ENCODE measurements around the gene USP14.

- TF ChIP-seq, protein P1, sequence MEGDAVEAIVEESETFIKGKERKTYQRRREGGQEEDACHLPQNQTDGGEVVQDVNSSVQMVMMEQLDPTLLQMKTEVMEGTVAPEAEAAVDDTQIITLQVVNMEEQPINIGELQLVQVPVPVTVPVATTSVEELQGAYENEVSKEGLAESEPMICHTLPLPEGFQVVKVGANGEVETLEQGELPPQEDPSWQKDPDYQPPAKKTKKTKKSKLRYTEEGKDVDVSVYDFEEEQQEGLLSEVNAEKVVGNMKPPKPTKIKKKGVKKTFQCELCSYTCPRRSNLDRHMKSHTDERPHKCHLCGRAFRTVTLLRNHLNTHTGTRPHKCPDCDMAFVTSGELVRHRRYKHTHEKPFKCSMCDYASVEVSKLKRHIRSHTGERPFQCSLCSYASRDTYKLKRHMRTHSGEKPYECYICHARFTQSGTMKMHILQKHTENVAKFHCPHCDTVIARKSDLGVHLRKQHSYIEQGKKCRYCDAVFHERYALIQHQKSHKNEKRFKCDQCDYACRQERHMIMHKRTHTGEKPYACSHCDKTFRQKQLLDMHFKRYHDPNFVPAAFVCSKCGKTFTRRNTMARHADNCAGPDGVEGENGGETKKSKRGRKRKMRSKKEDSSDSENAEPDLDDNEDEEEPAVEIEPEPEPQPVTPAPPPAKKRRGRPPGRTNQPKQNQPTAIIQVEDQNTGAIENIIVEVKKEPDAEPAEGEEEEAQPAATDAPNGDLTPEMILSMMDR (IDR thresholded peaks at IDR 0.05): no peak
- TF ChIP-seq POLR2A (IDR thresholded peaks at IDR 0.05): no peak
Observed at GRCh38 chr18:260547-260946, 102.2 kb downstream of the USP14 start.

Measured in upper lobe of left lung (tissue), 4 donors.